ES-I3 (cell line): ENCODE data around the gene KITLG.

Source experiments
- H3K36me3 ChIP-seq: 2 replicates; pipeline ENCODE4 v1.6.1; 2013; ENCODE audit warnings: mild to moderate bottlenecking, low read length, control low read depth, moderate library complexity; ENCODE audit not compliant: insufficient read depth
- H3K4me1 ChIP-seq: 2 replicates; pipeline ENCODE4 v1.6.1; 2013; ENCODE audit warnings: mild to moderate bottlenecking, control low read depth, low read length; ENCODE audit not compliant: insufficient read depth
- H3K9ac ChIP-seq: 2 replicates; pipeline ENCODE4 v1.6.1; 2013; ENCODE audit warnings: low read depth, mild to moderate bottlenecking, low read length, moderate library complexity
- H3K9me3 ChIP-seq: 2 replicates; pipeline ENCODE4 v1.6.1; 2013; ENCODE audit warnings: mild to moderate bottlenecking, low read length, moderate library complexity; ENCODE audit not compliant: control insufficient read depth, insufficient read depth

KITLG gene

DNA sequence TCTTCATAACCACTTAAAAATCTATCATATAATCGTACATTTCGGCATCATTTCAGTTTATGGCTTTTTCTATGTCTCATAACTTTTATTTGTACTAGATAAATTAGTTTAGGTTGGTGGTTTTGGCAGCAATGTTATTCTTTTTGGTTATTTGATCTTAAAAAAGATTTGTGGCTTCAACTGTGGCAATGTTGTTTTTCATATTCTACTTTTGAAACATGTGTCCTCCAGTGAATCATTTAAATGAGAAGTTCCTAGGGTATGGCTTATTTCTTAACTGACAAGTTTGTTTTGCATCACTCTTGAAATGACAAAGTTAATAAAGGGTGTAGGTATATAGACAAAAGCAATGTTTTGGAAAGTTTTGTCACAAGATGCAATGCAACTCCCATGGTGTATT lies 11.1 kb upstream of the KITLG start:
- Histone ChIP-seq H3K9ac (no peak overlapping the region), H3K9me3 (peaks cover 10% of the 10 kb centered on the region), H3K4me1 (no peaks in the 10 kb centered on the region), H3K36me3 (no peaks in the 10 kb centered on the region; the same call in 1 of the 2 replicates)

DNA sequence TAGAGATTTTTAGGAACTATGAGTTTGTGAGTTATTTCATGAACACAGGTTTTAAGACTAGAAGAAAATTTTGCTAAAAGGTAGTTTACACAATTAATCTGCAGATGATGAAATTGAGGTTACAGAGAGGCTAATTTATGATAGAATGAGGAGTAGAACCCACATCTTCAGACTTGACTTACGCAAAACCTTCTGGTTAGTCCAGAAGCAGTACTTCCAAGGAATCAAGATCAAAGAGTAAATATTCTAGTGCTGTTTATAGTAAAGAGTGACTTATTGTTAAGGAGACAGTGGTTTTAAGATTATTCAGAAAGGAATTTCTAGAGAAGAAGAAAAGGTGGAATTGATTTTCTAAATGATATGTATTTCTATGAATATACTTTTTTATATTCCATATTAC lies 10.6 kb upstream of the KITLG start:
- H3K36me3 ChIP-seq: no peaks in the 10 kb centered on the region; the same call in 1 of the 2 replicates
- no peak overlapping the region for H3K9ac ChIP-seq
- peaks cover 14% of the 10 kb centered on the region for H3K9me3 ChIP-seq
- H3K4me1 ChIP-seq: no peaks in the 10 kb centered on the region

DNA sequence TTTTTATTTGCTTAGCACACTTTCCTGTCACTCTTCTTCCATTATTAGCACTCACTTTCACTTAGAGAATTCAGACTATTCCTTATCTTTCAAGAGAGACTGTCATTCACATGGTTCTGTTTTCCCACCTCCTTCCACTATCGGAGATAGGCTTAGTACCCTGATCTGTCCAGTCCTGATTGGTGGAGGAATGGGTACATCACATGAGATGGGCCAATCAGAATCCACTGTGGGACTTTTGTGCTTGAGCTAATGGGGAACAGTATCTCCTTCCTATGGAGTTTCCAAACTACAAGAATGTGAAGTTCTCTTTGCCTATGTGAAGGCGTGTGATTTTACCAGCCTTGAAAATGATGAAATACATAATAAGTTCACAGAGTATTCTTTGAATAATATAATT lies 4.8 kb upstream of the KITLG start:
- no peak overlapping the region for H3K9ac ChIP-seq
- peaks cover 15% of the 10 kb centered on the region for H3K9me3 ChIP-seq
- H3K36me3 ChIP-seq: no peaks in the 10 kb centered on the region; the same call in 1 of the 2 replicates
- H3K4me1 ChIP-seq: no peaks in the 10 kb centered on the region

DNA sequence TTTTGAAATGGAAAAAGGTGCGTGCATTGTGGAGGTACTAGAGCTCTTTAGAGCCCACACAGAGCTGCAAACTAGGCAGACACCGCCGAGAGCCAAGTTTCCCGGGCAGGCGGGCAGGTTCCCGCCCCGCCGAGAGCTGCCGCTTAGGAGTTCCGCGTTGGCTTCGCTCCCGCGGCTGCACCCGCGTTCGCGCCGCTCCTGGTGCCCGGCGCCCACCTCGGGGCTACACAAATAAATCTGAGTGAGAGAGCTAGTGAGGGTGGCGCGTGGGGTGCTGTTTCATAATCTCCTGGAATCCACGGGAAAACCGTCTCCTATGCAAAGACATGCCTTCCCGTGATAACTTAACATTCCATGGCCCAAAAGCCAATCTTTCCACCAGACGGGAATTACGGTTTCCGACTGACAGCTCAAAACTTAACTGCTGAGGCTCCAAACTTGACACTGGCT lies 645 bp downstream of the KITLG start:
- Histone ChIP-seq H3K9ac (peak overlapping the region; percentile 81; the same call in 1 of the 2 replicates), H3K4me1 (peaks cover 13% of the 10 kb centered on the region; the same call in 1 of the 2 replicates), H3K9me3 (no peaks in the 10 kb centered on the region; the same call in 1 of the 2 replicates), H3K36me3 (no peaks in the 10 kb centered on the region)

DNA sequence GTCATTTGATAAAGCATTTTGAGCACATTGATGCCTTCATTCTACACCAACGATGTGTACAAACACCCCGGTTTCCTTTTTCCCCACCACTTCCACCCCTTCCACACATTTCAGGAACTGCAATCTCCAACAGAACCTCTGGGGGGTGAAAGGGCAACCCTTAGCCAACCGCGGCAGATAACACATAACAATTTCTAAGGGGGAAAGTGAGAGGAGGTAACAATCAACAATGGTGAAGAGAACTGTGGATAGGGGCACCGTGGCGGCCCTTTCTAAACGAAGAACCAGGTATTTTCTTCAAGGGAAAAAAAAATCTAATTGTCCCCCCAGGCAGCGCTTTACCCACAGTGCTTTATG lies 1.1 kb downstream of the KITLG start:
- peak overlapping the region; percentile 81; the same call in 1 of the 2 replicates for H3K9ac ChIP-seq
- H3K4me1 ChIP-seq: peaks cover 17% of the 10 kb centered on the region; the same call in 1 of the 2 replicates
- H3K36me3 ChIP-seq: no peaks in the 10 kb centered on the region
- H3K9me3 ChIP-seq: no peaks in the 10 kb centered on the region; the same call in 1 of the 2 replicates

DNA sequence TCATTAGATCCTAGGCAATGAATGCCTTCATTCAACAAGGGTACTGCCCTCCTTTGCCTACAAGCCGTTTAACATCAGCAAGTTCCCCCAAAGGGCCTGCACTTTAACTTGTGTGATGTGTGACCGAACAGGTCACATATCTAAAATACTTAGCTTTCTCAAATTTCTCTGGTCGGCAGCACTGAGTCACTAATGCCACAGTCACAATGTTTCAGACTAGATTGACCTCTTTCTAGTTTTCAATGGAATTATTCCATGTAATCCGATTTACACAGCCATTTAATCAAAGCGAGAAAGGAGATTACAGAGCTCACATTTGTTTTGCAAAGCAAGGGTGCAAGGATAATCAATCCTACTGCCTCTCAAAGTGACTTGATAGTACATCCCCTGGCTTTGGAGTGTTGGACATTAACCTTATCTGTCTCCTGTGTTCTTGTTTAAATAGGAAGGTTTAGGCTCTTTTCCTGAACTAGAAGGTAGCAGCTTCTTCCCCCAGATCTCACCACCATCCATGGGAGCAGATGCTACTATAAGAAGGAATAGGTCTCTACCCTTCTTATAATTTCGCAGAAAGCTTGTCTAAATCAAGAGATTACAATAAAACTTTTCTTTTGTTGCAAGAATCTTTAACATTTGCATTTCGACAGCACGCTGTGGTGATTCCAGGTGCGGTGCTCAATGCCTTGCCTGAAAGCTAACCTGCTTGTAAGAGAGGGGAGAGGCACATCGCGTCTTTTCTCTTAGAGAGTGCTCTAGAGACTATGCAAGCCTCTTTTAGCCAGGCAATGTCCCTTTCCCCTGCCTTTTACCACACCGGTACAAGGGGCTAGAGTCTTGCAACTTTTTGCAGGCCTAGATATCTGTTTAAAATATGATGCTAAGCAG lies 1.8 kb downstream of the KITLG start:
- peaks cover 23% of the 10 kb centered on the region for H3K4me1 ChIP-seq
- no peaks in the 10 kb centered on the region for H3K36me3 ChIP-seq
- H3K9me3 ChIP-seq: no peaks in the 10 kb centered on the region
- peak overlapping the region; percentile 81; the same call in 1 of the 2 replicates for H3K9ac ChIP-seq

DNA sequence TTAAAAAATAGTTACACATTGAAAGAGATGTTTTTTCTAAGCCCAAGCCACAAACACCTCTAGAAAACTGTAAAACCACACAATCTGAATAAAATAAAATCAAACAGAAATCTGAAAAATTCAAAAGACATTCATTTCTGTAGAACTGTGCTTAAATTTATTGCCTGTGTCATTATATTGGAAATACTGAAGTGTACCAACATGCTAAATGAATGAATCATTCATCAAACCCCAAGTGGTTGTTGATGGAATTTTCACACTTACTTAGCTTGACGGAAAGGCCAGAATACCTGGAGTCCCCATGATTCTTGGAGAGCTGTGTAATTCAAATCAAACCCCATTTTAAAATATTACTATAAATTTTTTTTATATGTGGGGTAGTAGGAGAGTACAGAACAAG lies 2.7 kb downstream of the KITLG start:
- H3K4me1 ChIP-seq: peaks cover 31% of the 10 kb centered on the region
- no peaks in the 10 kb centered on the region for H3K36me3 ChIP-seq

DNA sequence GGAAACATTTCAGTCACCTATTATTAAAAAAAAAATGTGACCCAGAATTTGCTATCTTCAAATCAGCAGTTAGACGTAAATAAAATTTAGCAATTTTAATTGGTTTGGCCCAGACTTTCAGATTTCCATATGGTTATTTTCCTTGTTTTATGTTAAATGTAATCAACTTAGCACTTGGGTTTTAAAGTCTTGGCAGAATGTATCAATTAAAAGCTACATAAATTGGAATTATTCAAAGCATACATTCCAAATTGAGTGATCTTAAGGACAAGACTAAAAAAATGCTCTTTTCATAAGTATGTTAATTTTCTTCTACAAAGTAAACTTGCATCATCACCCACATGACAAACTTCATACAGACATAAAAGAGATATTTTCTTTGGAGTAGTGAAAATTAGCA lies 3.4 kb downstream of the KITLG start:
- Histone ChIP-seq H3K36me3 (no peaks in the 10 kb centered on the region), H3K9me3 (no peaks in the 10 kb centered on the region), H3K4me1 (peaks cover 31% of the 10 kb centered on the region), H3K9ac (no peak overlapping the region)

More for the DNA sequence above, 2.7 kb downstream of the KITLG start:
- Histone ChIP-seq H3K9me3 (no peaks in the 10 kb centered on the region), H3K9ac (no peak overlapping the region)

DNA sequence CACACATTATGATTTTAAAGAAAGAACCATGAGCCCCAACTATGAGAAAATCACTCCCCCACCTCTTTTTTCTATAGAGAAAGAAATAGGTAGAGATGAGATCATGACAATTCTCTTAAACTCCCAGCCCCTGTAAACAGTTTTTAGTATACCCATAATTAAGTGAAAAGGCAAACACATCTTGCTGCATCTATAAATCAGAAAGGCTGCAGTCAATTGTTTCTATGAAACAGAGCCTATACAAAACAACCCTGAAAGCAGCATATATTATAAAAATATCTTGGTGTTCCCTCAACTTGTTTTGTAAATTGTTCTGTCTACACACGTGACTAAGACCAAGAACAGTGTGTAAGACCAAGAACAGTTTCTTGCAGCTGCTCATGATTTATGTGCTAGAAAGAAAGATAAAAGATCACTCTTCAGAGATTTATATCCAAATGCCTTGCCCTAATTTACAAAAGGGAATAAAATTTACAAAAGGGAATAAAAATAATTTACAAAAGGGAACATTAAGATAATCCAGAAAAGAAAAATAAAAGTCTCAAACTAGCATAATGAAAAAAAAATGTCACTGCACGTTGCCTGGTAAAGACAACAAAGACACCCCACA lies 4.8 kb downstream of the KITLG start:
- Histone ChIP-seq H3K9ac (no peak overlapping the region), H3K36me3 (no peaks in the 10 kb centered on the region), H3K4me1 (peaks cover 31% of the 10 kb centered on the region), H3K9me3 (no peaks in the 10 kb centered on the region)

DNA sequence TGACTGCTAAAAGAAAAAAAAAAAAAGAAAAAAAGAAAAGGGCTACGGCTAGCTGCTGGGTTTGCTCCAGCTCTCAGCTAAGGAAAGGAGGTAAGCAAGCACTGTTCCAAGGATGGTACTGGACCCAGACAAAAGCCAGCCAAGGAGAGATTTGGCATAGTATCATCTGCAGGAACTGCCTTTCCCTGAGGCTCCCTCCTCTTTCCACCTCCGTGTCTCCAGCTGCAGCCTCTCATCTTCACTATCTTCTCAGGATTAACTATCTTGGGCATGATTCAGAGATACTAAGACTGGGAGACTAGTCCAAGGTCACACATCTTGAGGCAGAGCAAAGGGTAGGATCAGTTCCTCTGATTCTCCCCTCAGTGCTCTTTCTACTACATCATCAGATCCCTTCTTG lies 6.0 kb downstream of the KITLG start:
- no peaks in the 10 kb centered on the region for H3K36me3 ChIP-seq
- H3K9me3 ChIP-seq: no peaks in the 10 kb centered on the region
- H3K4me1 ChIP-seq: peaks cover 34% of the 10 kb centered on the region
- H3K9ac ChIP-seq: no peak overlapping the region

DNA sequence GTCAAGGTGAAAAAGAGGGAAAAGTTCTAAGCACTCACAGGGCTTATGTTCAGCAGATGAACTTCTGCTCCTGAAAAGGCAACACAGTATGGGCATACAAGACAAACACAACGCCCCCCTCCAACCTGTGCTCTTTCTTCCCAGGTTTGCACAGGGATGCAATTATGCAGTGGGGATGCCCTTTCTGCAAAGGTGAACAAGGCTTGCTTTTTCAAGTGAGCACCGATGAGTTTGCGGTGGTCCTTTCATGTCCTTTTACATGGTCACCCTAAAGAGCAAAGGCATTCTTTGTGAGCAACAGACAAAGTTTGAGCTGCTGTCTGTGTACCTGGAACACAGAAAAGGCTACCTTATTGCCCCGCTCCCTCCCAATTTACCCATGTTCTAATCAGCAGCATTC lies 6.7 kb downstream of the KITLG start:
- no peaks in the 10 kb centered on the region for H3K36me3 ChIP-seq
- peaks cover 40% of the 10 kb centered on the region for H3K4me1 ChIP-seq
- no peaks in the 10 kb centered on the region for H3K9me3 ChIP-seq
- H3K9ac ChIP-seq: no peak overlapping the region

DNA sequence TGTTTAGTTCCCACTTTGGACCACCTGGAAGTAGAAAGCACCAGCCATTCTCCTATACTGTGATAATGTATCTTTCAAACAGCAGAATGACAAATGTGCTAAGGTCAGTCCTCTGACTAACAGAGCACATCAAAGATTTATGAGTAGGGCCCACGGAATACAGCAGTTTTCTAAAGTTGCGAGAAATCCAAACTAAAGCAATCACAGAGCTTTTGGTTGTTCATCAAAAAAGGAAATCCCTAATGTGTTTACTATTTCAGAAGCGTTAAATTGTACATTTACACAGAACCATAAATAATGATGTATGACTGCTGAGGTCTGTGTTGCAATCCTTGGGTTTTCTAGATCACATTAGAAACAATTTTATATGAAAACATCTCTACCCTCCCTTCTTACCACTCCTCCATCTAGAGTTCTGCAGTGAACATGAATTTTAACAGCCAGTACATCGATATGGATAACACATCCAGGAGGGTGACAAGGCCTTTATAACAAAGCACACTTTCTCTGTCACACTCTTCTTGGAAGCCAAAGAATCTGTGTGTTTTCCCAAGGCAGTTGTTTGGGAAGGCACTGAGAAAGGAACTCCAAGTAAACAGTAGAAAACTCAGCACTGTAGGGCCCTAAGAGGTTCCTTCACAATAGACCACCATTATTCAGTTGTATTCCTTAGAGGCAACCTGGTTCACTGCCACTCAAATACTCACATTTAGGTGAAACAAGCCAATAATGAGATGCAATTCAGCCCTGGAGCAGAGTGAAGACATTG lies 7.3 kb downstream of the KITLG start:
- Histone ChIP-seq H3K9me3 (no peaks in the 10 kb centered on the region), H3K9ac (no peak overlapping the region), H3K36me3 (no peaks in the 10 kb centered on the region), H3K4me1 (peaks cover 40% of the 10 kb centered on the region)

DNA sequence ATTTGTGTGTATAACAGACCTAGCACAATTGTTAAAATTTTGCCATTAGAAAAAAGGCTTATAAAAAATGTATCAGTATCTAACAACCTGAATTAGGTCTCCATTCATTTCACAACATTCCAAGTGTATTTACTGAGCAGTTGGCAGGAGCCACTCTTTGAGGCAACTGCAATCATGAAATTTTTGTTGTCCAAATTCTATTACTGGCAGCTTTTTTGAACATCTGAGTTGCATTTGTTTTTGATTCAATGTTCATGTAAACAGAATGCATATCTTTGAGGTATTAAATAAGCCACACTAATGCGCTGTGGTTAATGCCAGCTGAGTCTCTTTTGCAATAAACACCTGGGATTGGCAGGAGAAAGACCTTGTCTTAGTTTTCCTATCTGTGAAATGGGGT lies 8.7 kb downstream of the KITLG start:
- Histone ChIP-seq H3K9me3 (no peaks in the 10 kb centered on the region), H3K4me1 (peaks cover 46% of the 10 kb centered on the region), H3K9ac (no peak overlapping the region), H3K36me3 (no peaks in the 10 kb centered on the region)

DNA sequence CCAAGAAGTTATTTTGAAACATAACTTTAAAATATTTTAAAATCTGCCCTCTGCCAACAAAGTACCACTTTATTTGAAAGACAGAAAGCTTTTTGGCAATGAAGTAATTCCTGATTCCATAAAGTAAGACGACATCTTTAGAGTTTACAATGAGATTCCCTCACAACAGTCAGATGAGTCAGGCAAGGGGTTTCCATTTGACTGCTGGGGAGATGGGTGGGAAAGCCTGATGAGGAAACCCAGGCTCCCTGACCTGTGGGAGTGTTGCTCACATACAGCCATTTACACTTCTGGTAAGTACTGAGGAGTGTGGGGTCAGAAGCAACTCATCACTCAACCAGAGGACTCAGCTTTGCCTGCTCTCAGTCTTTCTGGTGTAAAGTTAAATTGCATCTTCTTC lies 10.2 kb downstream of the KITLG start:
- Histone ChIP-seq H3K9me3 (no peaks in the 10 kb centered on the region), H3K36me3 (no peaks in the 10 kb centered on the region), H3K4me1 (peaks cover 46% of the 10 kb centered on the region), H3K9ac (no peak overlapping the region)
